GM21515 (cell line): ENCODE data around the gene MYO7A.

Experiments used
- ATAC-seq: cut with Tn5 transposase; IDR thresholded peaks from one replicate; pipeline ENCODE4 v1.9.1; 2021; ENCODE audit not compliant: unreplicated experiment

MYO7A gene

DNA sequence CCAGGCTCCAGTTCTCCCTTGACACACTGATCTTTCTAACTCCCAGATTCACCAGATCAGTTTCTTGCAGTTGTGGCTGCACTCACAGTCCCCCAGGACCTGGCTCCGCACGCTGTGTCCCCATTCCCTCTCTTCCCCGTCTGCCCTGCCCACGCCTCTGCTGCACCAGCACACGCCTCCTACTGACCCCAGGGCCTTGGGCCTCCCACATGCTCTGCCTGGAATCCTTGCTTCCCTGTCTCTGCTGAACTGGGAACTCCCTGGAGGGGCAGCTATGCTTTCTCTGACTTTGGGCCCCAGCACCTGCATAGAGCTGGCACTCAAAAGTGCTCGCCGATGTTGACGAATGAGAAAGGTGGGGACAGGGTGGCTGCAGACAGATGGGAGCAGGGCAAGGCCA, 68.9 kb downstream of the MYO7A start:
- ATAC-seq: no peak

DNA sequence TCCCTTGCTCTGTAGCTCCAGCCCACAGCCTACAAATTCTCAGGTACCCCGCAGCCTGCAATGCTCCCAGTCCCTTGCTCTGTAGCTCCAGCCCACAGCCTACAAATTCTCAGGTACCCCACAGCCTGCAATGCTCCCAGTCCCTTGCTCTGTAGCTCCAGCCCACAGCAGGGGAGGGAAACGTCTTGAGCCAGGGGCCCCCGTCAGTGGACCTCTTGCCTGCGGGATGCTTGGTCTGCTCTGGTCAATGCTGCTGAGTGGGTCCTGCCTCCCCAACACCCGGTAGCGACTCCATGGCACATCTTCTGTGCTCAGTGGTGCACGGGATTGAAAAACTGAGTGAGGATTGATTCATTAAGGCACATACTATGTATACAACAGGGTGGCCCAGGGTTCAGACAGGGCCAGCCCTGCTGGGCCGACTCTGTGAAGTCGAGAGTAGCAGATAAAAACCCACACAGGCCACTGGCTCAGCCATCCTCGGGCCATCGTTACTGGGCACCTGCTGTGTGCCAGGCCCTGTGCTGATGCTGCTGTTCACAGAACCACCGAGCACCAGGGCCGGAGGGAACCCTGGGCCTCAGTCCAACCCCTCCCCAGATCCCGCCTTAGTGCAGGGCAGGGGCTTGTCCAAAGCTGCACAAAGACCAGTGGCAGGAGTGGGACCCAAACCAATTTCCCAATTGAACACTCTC, 69.7 kb downstream of the MYO7A start:
- no peak for ATAC-seq

GRCh38 chr11:77198440-77198849, 70.4 kb downstream of the MYO7A start:
- no peak for ATAC-seq

GRCh38 chr11:77199137-77199745, 71.2 kb downstream of the MYO7A start:
- no peak for ATAC-seq

DNA sequence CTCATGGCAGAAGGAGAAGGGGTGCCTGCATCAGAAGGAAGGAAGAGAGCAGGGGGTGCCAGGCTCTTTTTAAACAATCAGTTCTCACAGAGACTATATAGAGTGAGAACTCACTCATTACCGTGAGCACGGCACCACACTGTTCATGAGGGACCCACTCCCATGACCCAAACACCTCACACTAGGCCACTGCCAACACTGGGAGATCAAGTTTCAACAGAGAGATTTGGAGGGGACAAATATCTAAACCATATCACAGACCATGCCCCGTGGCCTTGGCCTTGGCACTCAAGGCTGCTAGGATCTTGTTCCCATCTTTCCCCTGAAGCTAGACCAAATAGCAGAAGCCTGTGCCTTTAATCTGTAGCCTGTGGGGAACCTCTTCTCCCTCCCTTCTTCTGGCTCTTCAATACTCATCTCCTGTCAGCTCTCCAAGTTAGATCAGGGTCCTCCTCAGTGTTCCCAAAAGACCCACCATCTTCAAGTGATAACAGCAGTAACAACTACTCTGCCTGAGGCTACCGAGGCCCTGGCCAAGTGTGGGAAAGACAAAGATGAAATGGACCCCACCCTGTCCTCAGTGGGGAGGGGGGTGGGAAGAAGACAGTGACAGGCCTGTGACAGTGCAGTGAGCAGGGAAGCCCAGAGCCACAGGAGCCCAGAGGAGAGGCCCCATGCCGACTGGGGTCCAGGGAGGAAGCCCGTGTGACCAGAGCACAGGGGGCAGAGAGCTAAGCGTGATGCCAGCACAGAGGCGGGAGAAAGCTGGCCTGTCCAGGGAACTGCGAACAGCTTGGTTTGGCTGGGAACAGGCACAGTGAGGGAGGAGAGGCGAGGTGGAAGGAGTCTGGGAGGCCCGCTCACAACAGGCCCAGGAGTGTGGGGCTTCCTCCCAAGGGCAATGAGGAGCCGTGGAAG, 72.6 kb downstream of the MYO7A start:
- no peak for ATAC-seq

DNA sequence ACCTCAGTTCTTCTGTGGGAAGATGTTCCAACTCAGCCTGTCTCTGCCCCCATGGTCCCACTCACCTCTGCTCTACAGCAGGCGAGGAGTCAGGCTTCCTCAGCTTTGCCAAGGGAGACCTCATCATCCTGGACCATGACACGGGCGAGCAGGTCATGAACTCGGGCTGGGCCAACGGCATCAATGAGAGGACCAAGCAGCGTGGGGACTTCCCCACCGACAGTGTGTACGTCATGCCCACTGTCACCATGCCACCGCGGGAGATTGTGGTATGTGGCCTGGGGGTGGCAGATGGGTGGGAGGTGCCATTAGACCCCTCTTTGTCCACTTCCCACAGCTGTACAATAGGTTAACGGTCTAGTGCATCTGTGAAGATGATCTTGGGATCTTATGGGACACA, 73.3 kb downstream of the MYO7A start:
- no peak for ATAC-seq

- no peak for ATAC-seq
Measured at GRCh38 chr11:77201991-77202841, 74.2 kb downstream of the MYO7A start.

- ATAC-seq: no peak
Measured at GRCh38 chr11:77202941-77203900, 75.2 kb downstream of the MYO7A start.

DNA sequence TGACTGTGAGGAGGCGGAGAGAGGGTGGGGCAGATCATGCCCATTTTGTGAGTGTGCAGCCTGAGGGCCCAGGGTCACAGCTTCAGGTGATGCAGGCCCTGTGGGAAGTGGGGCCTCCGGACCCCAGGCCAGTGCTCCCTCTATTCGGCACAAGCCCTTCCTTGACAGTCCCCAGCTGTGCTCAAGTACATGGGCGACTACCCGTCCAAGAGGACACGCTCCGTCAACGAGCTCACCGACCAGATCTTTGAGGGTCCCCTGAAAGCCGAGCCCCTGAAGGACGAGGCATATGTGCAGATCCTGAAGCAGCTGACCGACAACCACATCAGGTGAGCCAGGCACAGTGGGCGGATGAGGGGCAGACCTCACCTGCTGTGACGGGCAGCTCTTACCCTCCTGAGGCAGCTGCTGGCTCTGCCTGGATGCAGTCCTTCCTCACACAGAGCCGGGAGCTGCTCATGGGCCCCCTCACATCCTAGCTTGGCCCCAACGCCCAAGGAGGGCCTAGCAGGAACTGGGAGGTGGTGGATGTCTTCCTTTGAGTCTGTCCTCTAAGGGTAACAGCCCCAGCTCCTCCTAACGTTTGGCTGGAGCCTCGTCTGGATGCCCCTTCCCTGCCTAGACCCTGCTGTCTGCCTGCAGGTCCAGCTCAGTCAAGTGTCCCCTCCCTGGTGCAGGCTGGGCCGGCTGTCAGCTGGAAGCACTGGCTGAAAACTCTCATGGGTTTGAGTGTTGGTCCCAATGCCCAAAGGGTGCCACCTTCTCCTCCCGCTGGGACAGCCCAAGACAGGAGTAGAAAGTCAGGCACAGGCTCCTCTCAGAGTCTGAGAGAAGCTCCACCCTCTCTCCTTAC, 76.1 kb downstream of the MYO7A start:
- ATAC-seq: no peak

- ATAC-seq: no peak
Measured at GRCh38 chr11:77204754-77205466, 76.9 kb downstream of the MYO7A start.

DNA sequence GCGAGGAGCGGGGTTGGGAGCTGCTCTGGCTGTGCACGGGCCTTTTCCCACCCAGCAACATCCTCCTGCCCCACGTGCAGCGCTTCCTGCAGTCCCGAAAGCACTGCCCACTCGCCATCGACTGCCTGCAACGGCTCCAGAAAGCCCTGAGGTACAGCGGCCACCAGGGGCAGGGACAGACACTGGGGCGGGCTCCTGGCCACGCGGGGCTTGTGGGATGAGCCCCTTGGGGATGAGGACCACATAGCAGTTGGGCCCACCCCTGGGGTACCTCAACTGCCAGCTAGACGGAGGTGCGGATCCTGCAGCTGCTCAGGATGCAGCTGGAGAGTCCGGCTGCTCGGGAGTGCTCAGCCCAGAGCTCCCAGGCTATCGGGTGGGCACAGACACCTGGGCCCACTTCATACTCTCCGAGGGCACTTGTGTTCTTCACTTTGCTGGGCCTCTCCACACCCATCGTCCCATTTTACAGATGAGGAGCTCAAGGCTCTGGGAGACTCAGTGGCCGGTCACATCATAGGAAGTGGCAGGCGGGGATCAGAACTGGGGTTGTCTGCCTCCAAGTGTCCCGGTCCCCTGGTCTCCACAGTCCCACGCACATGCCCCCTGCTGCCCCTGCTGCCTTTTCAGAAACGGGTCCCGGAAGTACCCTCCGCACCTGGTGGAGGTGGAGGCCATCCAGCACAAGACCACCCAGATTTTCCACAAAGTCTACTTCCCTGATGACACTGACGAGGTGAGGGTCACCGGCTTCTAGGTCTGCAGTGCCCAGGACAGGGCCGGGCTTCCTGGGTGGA, 77.6 kb downstream of the MYO7A start:
- ATAC-seq: no peak

DNA sequence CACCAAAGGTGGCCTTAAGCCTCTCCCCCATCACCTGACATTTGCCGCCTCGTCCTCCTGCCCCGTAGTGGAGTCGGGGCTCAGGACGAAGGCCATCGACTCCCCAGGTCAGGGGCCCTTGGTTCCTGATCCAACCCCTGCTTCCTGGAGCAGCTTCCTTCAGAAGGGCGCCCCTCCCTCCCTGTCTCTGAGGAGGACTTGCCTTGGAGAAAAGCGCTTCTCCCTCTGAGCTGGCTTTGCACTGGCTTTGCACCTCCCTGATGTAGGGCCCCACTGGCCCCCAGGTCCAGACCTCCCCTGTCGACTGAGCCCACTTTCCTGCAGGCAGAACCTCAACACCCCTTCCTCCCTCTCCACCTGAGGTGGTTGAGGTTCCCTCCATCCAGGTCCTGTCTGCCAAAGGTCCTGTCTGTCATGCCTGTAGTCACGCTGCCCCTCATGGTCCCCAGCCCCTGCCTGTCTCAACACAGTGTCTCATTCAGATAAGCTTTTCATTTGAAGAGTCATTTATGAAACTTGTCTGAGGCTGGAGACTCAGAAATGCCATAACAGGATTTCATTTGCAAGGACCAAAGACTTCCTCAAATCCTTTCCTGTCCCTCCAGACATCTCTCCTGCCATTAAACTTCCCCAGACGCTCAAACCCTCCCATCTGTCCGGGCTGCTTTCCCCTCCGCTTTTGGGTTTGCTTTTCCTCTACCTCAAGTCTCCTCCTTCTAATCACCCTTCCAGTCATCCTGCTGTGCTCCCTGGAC, 78.4 kb downstream of the MYO7A start:
- no peak for ATAC-seq

GRCh38 chr11:77207019-77207485, 79.0 kb downstream of the MYO7A start:
- ATAC-seq: no peak

- no peak for ATAC-seq
Measured at GRCh38 chr11:77207618-77208313, 79.7 kb downstream of the MYO7A start.

DNA sequence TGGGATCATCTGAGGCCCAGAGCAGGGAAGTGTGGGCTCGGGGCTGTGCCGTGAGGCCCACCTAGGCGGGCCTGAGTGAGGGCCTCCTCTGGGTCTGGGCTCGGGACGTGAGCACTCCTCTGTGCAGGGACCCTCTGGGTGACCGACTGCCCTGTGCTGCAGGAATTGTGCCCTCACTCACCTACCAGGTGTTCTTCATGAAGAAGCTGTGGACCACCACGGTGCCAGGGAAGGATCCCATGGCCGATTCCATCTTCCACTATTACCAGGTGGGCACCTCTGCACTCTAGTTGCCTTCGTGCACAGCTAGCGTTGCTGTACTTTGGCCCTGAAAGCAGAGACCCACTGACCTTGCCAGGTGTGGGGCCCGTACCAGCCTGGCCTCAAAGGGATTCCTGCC, 80.5 kb downstream of the MYO7A start:
- no peak for ATAC-seq

DNA sequence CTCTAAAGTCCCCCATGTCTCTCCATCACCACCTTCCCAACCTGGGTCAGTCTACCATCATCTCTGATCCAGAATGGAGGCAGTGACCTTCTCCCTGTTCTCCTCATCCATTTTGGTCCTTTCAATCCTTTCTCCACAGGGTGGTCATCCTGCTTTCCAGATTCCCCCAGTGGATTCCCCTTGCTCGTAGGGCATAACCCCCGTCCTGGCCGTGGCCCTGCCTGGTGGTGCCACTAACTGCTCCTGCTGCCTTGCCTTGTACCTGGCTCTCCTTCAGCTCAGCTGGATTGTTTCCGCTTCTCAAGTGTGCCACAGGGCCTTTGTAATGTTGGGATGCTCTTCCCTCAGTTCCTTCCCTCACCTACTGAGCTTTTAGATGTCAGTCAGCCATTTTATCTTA, 81.6 kb downstream of the MYO7A start:
- ATAC-seq: no peak
